GM12872 (cell line): ENCODE results near the gene DUSP28.
A peak's percentile ranks its signal among the peaks of the same experiment; 100 is the strongest.

ENCODE experiments used
- CTCF ChIP-seq: IDR thresholded peaks from 3 replicates; pipeline ENCODE4 v1.5.1; 2011; ENCODE audit warnings: low read depth, mild to moderate bottlenecking, low read length, moderate library complexity; ENCODE audit not compliant: insufficient read depth

Gene DUSP28

GRCh38 chr2:240595381-240596079 is 35.4 kb downstream of the DUSP28 start:
- TF ChIP-seq CTCF: peak; percentile 42

- no peak for TF ChIP-seq CTCF
These were observed 35.9 kb downstream of the DUSP28 start for GRCh38 chr2:240596080-240596460.

- no peak for TF ChIP-seq CTCF
These were observed 36.4 kb downstream of the DUSP28 start for GRCh38 chr2:240596491-240596931.

- no peak for TF ChIP-seq CTCF
These were observed 36.9 kb downstream of the DUSP28 start for GRCh38 chr2:240597054-240597418.

- no peak for TF ChIP-seq CTCF
These were observed 37.4 kb downstream of the DUSP28 start for GRCh38 chr2:240597419-240598181.

- TF ChIP-seq CTCF: no peak
These were observed 38.3 kb downstream of the DUSP28 start for GRCh38 chr2:240598311-240598911.

- TF ChIP-seq CTCF: no peak
These were observed 39.0 kb downstream of the DUSP28 start for GRCh38 chr2:240599141-240599583.
